Calu3 (cell line): ENCODE results near the gene DCUN1D4. TPM values are rescaled to one million over a fixed set of nuclear protein-coding genes. Genes with fewer than 3 reads are reported as not detected.

Source experiments
- BruUV-seq: library from RNA; stranded (reverse); fragments of 400-500 nt; replicated peaks from 2 replicates; lab custom pipeline; 2021; lab: Mats Ljungman, UMichigan
- CTCF ChIA-PET: fragments of 300-600 bp; sonication (Branson Sonifier 250); formaldehyde crosslinking; loops from one replicate; lab custom pipeline; 2022; ENCODE audit warnings: antibody characterized with exemption; lab: Charles Lee
- DNase-seq: peaks from one replicate; pipeline ENCODE4 v3.0.0; 2022
- H3K27ac Mint-ChIP-seq: one replicate; pipeline ENCODE4 v1.8.0; 2022; ENCODE audit warnings: mixed read lengths; ENCODE audit not compliant: unreplicated experiment
- H3K27me3 Mint-ChIP-seq: one replicate; pipeline ENCODE4 v1.8.0; 2022; ENCODE audit warnings: mixed read lengths; ENCODE audit not compliant: unreplicated experiment
- H3K36me3 Mint-ChIP-seq: one replicate; pipeline ENCODE4 v1.8.0; 2022; ENCODE audit warnings: mild to moderate bottlenecking, moderate library complexity, mixed read lengths; ENCODE audit not compliant: insufficient read depth, unreplicated experiment
- H3K4me1 Mint-ChIP-seq: one replicate; pipeline ENCODE4 v1.8.0; 2022; ENCODE audit warnings: mild to moderate bottlenecking, low read depth, mixed read lengths; ENCODE audit not compliant: unreplicated experiment
- H3K4me3 Mint-ChIP-seq: one replicate; pipeline ENCODE4 v1.8.0; 2022; ENCODE audit warnings: mild to moderate bottlenecking, low read depth, moderate library complexity, mixed read lengths; ENCODE audit not compliant: unreplicated experiment
- H3K9me3 Mint-ChIP-seq: one replicate; pipeline ENCODE4 v1.8.0; 2022; ENCODE audit warnings: low read depth, mixed read lengths; ENCODE audit not compliant: unreplicated experiment
- CTCF ChIP-seq: fragments of 200-600 bp; IDR thresholded peaks from one replicate; pipeline ENCODE4 v1.8.0; 2022; ENCODE audit warnings: antibody characterized with exemption; ENCODE audit not compliant: unreplicated experiment
- intact Hi-C: fragments of 100-400 bp; cut with micrococcal nuclease; formaldehyde crosslinking; loops from one replicate; pipeline ENCODE4 v1.10.0; 2022; ENCODE audit not compliant: unreplicated experiment
- total RNA-seq: library from RNA; stranded (reverse); gene quantifications from 2 replicates; pipeline ENCODE4 v1.2.3, GENCODE V29; 2022

DCUN1D4 gene
- total RNA-seq, 1 experiment from 2014 or later: 40.3 TPM

GRCh38 chr4:51835855-51836254 is 7.1 kb upstream of the DCUN1D4 start:
- Mint-ChIP-seq H3K36me3 (no peaks in the 10 kb centered on the region), H3K9me3 (no peaks in the 10 kb centered on the region), H3K4me3 (no peak overlapping the region), H3K27ac (no peak overlapping the region), H3K27me3 (peaks cover 26% of the 10 kb centered on the region), H3K4me1 (no peaks in the 10 kb centered on the region)
- no peak for DNase-seq
- intact Hi-C loops: no loop called here
- TF ChIP-seq CTCF: no peak
- no TSS peak for BruUV-seq
- CTCF ChIA-PET: no interaction called here

- H3K27ac Mint-ChIP-seq: no peak overlapping the region
- no peaks in the 10 kb centered on the region for H3K9me3 Mint-ChIP-seq
- no peak overlapping the region for H3K4me3 Mint-ChIP-seq
- no peaks in the 10 kb centered on the region for H3K4me1 Mint-ChIP-seq
- intact Hi-C loops: no loop called here
- BruUV-seq: no TSS peak
- peaks cover 26% of the 10 kb centered on the region for H3K27me3 Mint-ChIP-seq
- no peak for DNase-seq
- TF ChIP-seq CTCF: no peak
- CTCF ChIA-PET: no interaction called here
- H3K36me3 Mint-ChIP-seq: no peaks in the 10 kb centered on the region
These were observed 6.4 kb upstream of the DCUN1D4 start for GRCh38 chr4:51836549-51836948.

- Mint-ChIP-seq H3K27ac (no peak overlapping the region), H3K27me3 (peaks cover under 1% of the 10 kb centered on the region), H3K4me3 (no peak overlapping the region), H3K36me3 (peaks cover 35% of the 10 kb centered on the region), H3K4me1 (no peaks in the 10 kb centered on the region), H3K9me3 (no peaks in the 10 kb centered on the region)
- BruUV-seq: no TSS peak
- intact Hi-C loops: loop anchor here (5.0 kb wide), 1 partner anchor 187 kb away; no protein-coding TSS in a partner anchor
- no peak for TF ChIP-seq CTCF
- DNase-seq: no peak
- CTCF ChIA-PET: no interaction called here
These were observed 2.2 kb upstream of the DCUN1D4 start for GRCh38 chr4:51840781-51841180.

GRCh38 chr4:51842167-51842553 is 793 bp upstream of the DCUN1D4 start:
- Mint-ChIP-seq H3K4me3 (peak overlapping the region; percentile 89), H3K4me1 (no peaks in the 10 kb centered on the region), H3K9me3 (no peaks in the 10 kb centered on the region), H3K27ac (peak overlapping the region; percentile 91), H3K27me3 (no peaks in the 10 kb centered on the region), H3K36me3 (peaks cover 35% of the 10 kb centered on the region)
- TF ChIP-seq CTCF: no peak
- intact Hi-C loops: loop anchor here (5.0 kb wide), 1 partner anchor 185 kb away; no protein-coding TSS in a partner anchor
- no peak for DNase-seq
- BruUV-seq: no TSS peak
- CTCF ChIA-PET: no interaction called here
